Stimulated activated CD4-positive, alpha-beta T cell treated with anti-CD3 and anti-CD28 coated beads, TNF-alpha, amount 100 ng/mL, for 4 hours (primary cell): Measurements from ENCODE around the gene FLACC1.
"Not testable (repeated sequence)": the region's sequence is repeated elsewhere in the genome, so short reads cannot be mapped to it uniquely, and the experiment has no call there.

Source experiments
- DNase-seq, 3 experiments: peaks; one replicate each; pipeline ENCODE4 v3.0.0-alpha.2; 2020; ENCODE audit warnings: low read depth in 3 of 3

FLACC1 gene, protein sequence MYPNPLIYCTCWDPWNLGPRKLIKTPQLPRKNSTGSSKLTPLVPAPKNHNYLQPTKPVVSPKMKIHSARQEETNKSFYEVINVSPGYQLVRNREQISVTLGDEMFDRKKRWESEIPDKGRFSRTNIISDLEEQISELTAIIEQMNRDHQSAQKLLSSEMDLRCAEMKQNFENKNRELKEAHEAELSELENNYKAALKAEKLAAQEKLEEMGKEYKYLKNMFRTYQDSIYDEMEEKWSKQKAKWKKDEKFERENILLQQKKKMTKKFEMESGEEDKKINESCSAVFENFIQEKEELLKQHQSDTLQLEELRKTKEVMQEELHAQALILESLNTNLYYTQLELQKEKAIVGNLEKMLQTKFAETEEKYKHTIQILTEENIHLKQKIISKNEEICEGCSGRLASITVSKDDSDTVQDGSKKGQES

DNA sequence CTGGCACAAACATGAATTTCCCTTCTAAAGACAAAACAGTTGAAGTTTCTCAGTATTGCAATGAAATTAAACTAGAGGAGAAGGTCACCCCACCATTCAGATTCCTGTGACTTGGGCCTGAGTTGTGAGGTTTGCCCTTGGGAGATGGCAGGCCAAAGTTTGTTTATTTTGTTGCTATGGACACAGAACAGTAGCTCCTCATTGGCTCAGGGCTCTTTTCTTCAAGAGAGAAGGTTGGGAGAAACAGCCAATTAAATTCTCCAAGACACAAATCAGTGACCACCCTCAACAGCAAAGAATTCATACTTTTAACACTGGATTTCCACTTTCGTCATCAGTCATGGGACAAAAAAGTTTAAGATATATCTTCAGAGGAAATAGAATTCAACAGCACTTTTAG lies at the start of gene FLACC1:
Gene FLACC1 (minus strand): TSS at position 125 of the 400 bp plus-strand sequence. CDS start 5,941 bp downstream, outside the sequence.
- no peak for DNase-seq

- no peak for DNase-seq
Observed at GRCh38 chr2:201406077-201406662, 49.0 kb upstream of the FLACC1 start.

DNA sequence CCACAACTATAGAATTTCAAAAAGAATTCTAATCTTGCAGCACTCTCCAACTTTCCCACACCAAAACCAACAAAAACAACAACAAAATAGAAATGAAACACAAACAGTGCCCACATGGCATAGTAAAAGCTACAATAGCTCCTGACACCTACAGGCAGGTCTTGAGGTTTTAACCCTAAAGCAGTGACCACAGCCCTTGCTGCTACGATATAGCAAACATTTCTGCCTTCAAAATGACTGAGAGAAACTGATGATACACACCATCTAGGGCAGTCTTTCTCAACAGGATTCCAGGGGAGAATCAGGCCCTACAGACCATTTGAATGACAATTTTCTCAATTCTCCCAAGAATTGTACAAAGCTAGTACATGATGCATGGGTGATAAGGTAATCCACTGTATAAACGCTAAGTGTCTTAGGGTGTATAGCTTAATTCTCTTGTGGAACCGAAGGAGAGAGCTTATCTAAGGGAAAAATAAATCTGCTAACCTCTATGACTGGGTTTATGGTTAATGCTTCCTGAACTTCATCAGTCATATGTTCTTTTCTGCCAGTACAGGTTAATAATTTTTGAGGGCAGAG lies 47.6 kb upstream of the FLACC1 start:
- DNase-seq = no peak

- no peak for DNase-seq
Observed at GRCh38 chr2:201403880-201404279, 46.7 kb upstream of the FLACC1 start.

DNA sequence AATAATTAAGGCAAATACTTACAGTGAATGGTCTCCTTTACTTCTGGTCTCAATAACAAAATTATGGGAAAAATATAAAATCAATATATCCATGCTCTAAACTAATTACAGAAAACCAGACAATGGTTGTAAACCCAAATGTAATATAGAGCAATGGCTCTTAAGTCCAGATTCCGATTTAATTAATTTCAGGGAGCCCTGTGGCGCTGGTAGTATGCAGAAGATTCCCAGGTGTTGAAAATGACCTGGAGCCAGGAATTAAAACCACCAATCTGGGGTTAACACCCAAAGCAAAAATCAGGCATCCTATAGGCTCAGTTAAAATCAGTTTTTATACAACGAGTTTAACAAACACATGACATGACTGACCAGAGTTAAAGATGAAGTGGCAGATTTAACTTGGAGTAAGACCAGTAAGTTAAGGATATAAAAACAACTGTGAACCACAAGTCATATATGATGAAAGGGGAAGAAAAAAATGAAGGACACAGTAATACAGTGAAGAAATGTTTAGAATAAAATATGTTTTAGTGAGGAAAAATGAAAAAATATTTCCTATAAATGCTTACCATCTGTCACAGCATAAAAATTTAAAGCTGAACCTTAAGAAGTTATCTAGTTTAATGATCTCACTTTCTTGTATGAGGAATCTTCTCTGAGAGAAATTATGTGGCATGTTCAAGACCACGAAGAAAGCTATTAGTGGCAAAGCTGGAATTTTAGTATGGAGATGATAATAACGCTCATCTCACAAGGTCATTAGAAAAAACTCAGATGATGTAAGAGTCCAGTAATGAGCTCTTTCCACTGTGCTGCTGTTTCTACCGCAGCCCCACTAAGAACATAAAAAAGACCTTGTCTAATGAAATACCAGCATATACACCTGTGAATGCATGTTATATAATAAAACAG lies 45.8 kb upstream of the FLACC1 start:
- no peak for DNase-seq

DNA sequence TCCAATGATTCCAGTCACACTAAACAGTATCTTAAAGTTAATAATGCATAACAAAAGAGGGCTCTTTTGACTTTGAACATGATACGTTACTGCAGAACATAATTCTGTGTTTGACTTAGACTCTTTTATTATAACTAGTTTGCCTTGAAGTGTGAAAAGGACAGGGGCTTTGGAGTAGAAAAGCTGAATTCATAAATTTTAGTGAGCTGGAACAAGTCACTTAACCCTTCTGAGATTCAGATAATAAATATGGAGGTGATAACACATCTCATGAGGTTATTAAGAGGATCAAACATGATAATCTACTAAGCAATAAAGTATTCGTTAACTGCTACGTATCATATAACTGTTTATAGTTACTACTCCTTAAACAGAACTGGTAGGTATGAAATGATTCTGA lies 44.7 kb upstream of the FLACC1 start:
- no peak for DNase-seq

DNA sequence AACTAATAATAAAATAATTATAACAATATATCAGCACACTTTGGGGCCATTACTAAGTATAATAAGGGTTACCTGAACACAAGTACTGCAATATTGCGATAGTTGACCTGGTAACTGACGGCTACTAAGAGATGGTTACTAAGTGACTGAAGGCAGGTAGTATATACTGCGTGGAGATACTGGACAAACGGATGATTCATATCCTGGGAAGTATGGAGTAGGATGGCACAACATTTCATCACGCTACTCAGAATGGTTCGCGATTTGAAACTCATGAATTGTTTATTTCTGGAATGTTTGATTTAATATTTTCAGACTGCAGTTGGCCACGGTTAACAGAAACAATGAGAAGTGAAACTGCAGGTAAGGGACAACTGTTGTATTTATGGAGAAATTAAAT lies 39.5 kb upstream of the FLACC1 start:
- DNase-seq = no peak

DNA sequence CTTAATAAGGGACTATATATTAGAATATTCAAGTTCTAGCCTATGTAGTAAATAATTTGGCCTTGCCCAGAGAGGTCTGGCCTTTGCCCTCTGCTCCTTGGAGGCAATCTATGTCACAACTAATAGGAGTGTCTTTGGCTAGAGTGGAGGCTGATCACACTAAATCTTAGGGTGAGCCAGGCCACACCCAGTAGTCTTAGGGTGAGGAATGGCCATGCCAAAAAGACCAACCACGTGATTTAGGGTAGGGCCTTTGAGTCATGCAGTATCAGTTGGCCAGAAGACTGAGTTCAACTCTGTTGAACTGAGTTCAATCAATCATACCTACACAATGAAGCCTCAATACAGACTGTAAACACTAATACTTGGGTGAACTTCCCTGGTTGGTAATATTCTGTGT lies 26.0 kb upstream of the FLACC1 start:
- no peak for DNase-seq

GRCh38 chr2:201378496-201379397 lies 21.6 kb upstream of the FLACC1 start:
- no peak for DNase-seq

DNA sequence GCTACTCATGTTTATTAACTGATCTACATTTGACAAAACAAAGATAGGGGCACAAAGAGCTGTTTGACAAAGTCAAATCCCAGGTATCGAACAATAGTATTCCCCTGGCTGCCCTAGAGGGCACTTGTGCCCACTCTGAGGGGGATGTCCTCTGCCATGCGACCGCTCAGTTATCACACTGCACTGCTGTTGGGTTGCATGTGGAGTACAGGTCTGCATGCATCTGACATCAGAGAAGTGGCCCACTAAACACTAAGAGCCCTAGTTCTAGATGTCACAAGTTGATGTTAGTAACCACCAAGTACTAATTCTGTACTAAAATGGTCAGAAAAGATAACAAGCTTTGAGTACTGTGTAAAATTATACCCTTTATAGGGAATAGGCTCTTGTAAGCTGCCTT lies 20.1 kb upstream of the FLACC1 start:
- no peak for DNase-seq

DNA sequence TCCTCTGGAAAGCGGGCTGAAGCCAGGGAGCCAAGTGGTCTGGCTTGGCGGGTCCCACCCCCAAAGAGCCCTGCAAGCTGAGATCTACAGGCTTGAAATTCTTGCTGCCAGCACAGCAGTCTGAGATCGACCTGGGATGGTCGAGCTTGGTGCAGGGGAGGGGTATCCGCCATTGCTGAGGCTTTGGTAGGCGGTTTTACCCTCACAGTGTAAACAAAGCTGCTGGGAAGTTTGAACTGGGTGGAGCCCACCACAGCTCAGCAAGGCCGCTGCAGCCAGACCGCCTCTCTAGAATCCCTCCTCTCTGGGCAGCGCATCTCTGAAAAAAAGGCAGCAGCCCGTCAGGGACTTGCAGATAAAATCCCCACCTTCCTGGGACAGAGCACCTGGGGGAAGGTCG lies 12.6 kb upstream of the FLACC1 start:
- DNase-seq = no peak

- not testable (repeated sequence) for DNase-seq
Observed at GRCh38 chr2:201369318-201369717, 12.2 kb upstream of the FLACC1 start.

GRCh38 chr2:201366146-201366545 lies 9.0 kb upstream of the FLACC1 start:
- no peak for DNase-seq

DNA sequence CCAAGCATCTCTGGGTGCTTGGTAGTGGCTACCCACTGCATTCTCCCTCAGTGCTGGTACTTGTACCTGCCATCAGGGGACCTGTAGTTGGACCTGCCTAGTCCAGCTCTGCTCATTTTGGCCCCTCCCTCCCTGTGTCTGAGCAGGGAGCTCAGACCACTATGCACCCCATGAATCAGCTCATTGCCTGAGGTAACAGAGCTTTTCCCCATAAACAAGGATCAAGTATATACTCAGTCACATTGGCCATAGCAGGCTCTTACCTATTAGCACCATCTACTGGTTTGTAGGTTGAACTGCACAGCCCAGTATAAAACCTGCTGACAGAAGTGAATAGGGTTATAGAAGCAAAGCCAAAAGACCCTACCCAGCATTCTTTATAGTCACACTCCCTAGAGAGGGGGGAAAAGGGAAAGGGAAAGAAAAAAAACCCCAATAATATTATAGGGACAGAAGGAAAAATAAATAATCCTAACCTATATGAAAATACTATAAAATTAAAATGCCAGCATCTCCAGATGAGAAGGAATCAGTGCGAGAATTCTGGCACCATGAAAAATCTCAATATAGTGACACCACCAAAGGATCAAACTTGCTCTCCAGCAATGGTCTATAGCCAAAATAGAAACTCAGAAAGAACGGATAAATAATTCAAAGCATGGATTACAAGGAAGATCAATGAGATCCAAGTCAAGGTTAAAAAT lies 6.9 kb upstream of the FLACC1 start:
- no peak for DNase-seq

DNA sequence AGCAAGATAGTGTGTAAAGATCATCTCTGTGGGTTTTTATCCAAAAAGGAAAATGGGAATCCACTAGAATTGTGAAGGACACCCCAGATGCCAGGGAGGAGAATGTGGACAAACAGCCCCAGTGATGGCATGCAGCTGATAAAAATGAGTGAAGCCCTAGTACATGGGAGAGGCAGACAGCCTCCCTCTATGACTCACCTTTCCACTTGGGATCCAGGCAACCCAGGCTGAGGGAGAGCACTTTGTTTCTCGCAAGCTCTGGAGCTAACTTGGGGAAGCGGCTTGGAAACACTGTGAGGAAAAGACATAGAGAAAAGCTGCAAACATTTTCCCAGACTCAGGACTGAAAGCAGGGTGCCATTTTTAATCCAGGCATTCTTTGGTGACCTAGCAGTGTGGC lies 5.3 kb upstream of the FLACC1 start:
- no peak for DNase-seq

GRCh38 chr2:201361078-201361733 lies 4.1 kb upstream of the FLACC1 start:
- DNase-seq = no peak

DNA sequence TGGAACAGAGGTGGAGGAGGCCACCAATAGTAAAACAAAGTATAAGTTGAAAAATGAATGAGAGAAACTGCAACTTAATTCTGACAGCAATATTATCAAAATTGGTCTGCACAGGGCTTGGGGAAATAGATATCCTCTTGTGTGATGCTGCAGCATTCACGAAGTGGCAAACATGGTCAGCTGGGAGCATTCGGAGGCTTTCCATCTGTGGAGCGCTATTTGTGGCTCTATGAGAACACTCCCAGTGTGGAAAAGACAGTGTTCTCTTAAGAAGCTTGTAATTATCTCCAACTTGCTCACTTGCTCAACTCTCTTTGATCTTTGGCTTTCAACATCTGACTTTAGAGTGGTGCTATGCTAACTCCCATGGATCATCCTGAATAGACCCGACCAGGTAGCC lies 3.1 kb upstream of the FLACC1 start:
- DNase-seq = no peak

DNA sequence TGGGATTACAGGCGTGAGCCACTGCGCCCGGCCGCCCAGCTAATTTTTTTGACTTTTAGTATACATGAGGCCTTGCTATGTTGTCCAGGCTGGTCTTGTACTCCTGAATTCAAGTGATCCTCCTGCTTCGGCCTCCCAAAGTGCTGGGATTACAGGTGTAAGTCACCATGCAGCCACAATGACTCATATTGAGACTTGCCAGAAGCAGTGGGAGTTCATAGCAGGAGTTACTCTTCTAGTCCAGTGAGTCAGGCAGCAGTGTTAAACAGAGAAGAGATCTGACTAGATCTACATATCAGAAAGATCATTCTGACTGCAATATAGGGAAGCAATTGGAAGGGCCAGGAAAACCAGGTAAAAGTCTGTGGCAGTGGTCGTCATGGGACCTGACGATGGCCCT lies 1.5 kb upstream of the FLACC1 start:
- DNase-seq = no peak

- DNase-seq = no peak
Observed at GRCh38 chr2:201353116-201353515, 4.0 kb downstream of the FLACC1 start.

- DNase-seq = no peak
Observed at GRCh38 chr2:201350879-201351278, 6.3 kb downstream of the FLACC1 start.
